Type B pancreatic cell (in vitro differentiated cells): ENCODE data around the gene CDC20. TPM values are rescaled to one million over a fixed set of nuclear protein-coding genes. Genes with fewer than 3 reads are reported as not detected.

Experiments used
- DNase-seq: peaks from one replicate; pipeline ENCODE4 v3.0.0; 2021; ENCODE audit warnings: mixed read lengths; ENCODE audit not compliant: unreplicated experiment; ENCODE audit errors: extremely low spot score
- H3K27ac Mint-ChIP-seq: 2 replicates; pipeline ENCODE4 v1.8.0; 2021; ENCODE audit warnings: mild to moderate bottlenecking, mixed read lengths
- H3K27me3 Mint-ChIP-seq: 2 replicates; pipeline ENCODE4 v1.8.0; 2021; ENCODE audit warnings: mixed read lengths
- H3K36me3 Mint-ChIP-seq: 2 replicates; pipeline ENCODE4 v1.8.0; 2021; ENCODE audit warnings: mixed read lengths
- H3K4me1 Mint-ChIP-seq: one replicate; pipeline ENCODE4 v1.8.0; 2021; ENCODE audit warnings: mixed read lengths; ENCODE audit not compliant: unreplicated experiment
- H3K4me3 Mint-ChIP-seq: 2 replicates; pipeline ENCODE4 v1.8.0; 2021; ENCODE audit warnings: mild to moderate bottlenecking, mixed read lengths
- H3K9me3 Mint-ChIP-seq: 2 replicates; pipeline ENCODE4 v1.8.0; 2021; ENCODE audit warnings: mixed read lengths
- CTCF ChIP-seq: fragments of 200-600 bp; sonication (generic); conservative IDR thresholded peaks from 2 replicates; pipeline ENCODE4 v1.5.0; 2021; ENCODE audit warnings: antibody characterized with exemption, mild to moderate bottlenecking
- total RNA-seq: library from RNA; stranded (reverse); gene quantifications from 2 replicates; pipeline ENCODE4 v1.2.1, GENCODE V29; 2021; ENCODE audit warnings: low replicate concordance

Gene CDC20
- total RNA-seq, 1 donor from 2014 or later, result 114 TPM

GRCh38 chr1:43313771-43314170, 45.0 kb upstream of the CDC20 start:
- DNase-seq, result no peak

GRCh38 chr1:43314233-43314632, 44.5 kb upstream of the CDC20 start:
- no peak overlapping the region for H3K27ac Mint-ChIP-seq
- no peak overlapping the region for H3K4me3 Mint-ChIP-seq
- H3K4me1 Mint-ChIP-seq, result no peaks in the 10 kb centered on the region
- no peaks in the 10 kb centered on the region for H3K27me3 Mint-ChIP-seq
- no peaks in the 10 kb centered on the region for H3K36me3 Mint-ChIP-seq
- TF ChIP-seq CTCF, result no peak
- DNase-seq, result no peak
- no peaks in the 10 kb centered on the region for H3K9me3 Mint-ChIP-seq

More at GRCh38 chr1:43313771-43314170, 45.0 kb upstream of the CDC20 start:
- Mint-ChIP-seq H3K9me3 (no peaks in the 10 kb centered on the region), H3K27me3 (no peaks in the 10 kb centered on the region), H3K4me3 (no peak overlapping the region), H3K27ac (no peak overlapping the region), H3K4me1 (no peaks in the 10 kb centered on the region), H3K36me3 (no peaks in the 10 kb centered on the region)
- TF ChIP-seq CTCF, result no peak

- DNase-seq, result no peak
- Mint-ChIP-seq H3K36me3 (no peaks in the 10 kb centered on the region), H3K27ac (no peak overlapping the region), H3K9me3 (no peaks in the 10 kb centered on the region), H3K27me3 (no peaks in the 10 kb centered on the region), H3K4me1 (no peaks in the 10 kb centered on the region), H3K4me3 (no peak overlapping the region)
- TF ChIP-seq CTCF, result no peak
These were observed 43.3 kb upstream of the CDC20 start for GRCh38 chr1:43315481-43315880.

GRCh38 chr1:43315963-43316737, 42.6 kb upstream of the CDC20 start:
- TF ChIP-seq CTCF, result no peak
- Mint-ChIP-seq H3K27me3 (no peaks in the 10 kb centered on the region), H3K4me3 (no peak overlapping the region), H3K27ac (no peak overlapping the region), H3K36me3 (no peaks in the 10 kb centered on the region), H3K9me3 (no peaks in the 10 kb centered on the region), H3K4me1 (no peaks in the 10 kb centered on the region)
- DNase-seq, result no peak

GRCh38 chr1:43316738-43317520, 41.9 kb upstream of the CDC20 start:
- TF ChIP-seq CTCF, result peak; percentile 49
- H3K27me3 Mint-ChIP-seq, result no peaks in the 10 kb centered on the region
- H3K9me3 Mint-ChIP-seq, result no peaks in the 10 kb centered on the region
- no peaks in the 10 kb centered on the region for H3K36me3 Mint-ChIP-seq
- H3K27ac Mint-ChIP-seq, result no peak overlapping the region
- H3K4me1 Mint-ChIP-seq, result no peaks in the 10 kb centered on the region
- H3K4me3 Mint-ChIP-seq, result no peak overlapping the region
- no peak for DNase-seq
